ENCODE results near the gene KSR2.
A peak's percentile ranks its signal among the peaks of the same experiment; 100 is the strongest.

Gene KSR2

DNA sequence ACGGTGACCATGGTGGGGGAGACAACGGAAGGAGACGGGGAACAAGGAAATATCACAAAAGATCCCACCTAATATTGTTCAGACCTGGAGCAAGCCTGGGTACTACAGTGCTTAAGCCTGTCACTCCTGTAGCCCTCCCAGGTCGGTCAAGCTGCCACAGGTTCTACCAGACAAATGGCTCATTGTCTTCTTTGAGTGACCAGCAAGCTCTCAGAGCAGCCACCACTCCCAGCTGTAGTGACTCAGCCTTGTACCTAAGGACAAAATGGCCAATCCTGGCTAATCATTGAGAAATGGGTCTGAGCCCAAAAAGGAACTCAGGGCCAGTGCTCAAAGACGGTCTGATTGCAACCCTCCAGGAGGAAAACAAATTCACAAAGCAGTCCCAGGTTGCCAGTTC, 368.9 kb downstream of the KSR2 start:
- no peak for DNase-seq

GRCh38 chr12:117596968-117597367, 371.8 kb downstream of the KSR2 start:
- peak; percentile 84 for DNase-seq

DNA sequence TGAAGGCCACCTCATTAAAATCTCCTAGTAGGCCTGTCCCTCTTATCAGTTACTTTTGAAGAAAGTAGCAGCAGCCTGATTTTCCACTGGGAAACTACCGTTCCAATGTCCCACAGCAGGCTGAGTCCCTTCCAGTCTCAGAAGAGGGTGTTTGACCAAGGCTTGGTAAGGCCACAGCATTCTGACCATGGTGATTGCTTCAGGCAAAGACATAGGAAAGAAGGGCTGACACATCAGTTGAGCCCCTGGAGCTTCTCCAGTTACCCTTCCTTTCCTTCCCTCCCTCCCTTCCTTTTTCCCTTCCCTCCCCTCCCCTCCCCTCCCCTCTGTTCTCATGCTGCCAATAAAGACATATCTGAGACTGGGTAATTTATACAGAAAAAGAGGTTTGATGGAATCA, 373.0 kb downstream of the KSR2 start:
- no peak for DNase-seq

- DNase-seq, result no peak
Observed at GRCh38 chr12:117594481-117594880, 374.3 kb downstream of the KSR2 start.

GRCh38 chr12:117593815-117594400, 374.9 kb downstream of the KSR2 start:
- no peak for DNase-seq

- DNase-seq, result no peak
Observed at GRCh38 chr12:117592588-117593305, 376.0 kb downstream of the KSR2 start.

DNA sequence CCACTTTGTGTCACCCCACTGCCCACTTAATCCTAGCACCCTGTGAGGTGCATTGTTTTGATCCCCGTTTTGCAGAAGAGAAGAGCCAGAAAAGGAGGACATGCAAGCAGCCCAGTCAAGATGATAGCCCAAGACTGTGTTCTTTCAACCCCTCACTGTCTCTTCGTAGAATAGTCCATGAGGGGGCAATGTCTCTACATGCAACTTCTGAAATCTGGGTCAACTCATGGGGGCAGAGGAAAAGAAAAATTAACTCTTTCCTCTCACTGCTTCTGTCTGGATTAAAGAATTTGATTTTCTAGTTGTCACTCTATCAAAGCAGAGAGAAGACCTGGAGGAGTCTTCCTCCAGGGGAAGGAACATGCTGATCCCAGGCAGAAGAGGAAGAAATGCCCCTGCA, 377.8 kb downstream of the KSR2 start:
- DNase-seq, result no peak

GRCh38 chr12:117590386-117590785, 378.4 kb downstream of the KSR2 start:
- DNase-seq, result no peak

DNA sequence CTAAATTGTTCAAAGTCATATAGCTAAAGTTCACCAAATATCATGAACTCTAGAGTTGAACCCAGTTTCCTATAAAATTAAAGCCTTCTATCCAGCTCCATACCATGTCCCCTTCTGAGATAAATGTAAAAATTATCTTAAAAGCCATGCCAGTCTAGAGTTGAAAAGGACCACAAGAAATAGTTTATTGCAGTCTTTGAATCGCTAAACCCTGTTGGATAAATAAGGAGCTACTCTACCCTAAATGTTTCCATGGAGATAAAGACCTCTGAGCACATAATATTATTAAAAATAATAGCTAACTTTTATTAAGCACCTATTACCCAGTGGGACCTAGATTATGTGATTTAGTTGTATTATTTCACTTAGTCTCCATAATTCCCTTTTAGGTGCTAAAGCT, 379.8 kb downstream of the KSR2 start:
- no peak for DNase-seq

DNA sequence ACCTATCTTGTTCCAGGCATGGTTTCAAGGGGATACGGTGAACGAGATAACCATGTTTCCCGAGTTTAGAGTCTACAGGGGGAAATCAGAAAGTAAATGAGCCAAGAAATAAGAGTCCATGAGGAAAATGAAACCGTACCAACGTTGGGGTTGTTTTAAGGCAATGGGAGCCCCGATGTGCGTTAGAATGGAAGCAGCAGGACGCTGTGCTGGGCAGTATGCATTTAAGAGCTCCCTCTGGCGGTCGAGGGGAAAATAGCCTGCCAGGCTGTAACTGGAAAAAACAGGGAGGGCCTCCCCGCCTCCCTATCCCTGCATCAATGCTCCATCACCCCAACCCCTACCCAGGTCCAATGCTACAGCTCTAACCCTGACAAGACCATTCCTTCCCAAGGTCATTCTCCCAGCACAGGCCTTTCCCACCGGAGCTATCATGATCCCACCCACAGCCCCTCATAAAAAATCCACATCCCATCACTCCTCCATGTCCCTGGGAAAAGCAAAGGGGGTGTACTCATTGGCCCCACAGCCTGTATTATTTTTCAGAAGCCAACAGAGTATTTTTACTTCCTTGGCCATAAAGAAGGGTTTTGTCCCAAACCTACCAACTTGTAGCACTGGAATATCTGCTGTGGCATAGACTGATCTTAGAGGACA, 381.0 kb downstream of the KSR2 start:
- peak; percentile 21 for DNase-seq

- DNase-seq, result no peak
Observed at GRCh38 chr12:117583677-117584225, 385.0 kb downstream of the KSR2 start.

- DNase-seq, result no peak
Observed at GRCh38 chr12:117583092-117583491, 385.7 kb downstream of the KSR2 start.

GRCh38 chr12:117582135-117582784, 386.5 kb downstream of the KSR2 start:
- no peak for DNase-seq

DNA sequence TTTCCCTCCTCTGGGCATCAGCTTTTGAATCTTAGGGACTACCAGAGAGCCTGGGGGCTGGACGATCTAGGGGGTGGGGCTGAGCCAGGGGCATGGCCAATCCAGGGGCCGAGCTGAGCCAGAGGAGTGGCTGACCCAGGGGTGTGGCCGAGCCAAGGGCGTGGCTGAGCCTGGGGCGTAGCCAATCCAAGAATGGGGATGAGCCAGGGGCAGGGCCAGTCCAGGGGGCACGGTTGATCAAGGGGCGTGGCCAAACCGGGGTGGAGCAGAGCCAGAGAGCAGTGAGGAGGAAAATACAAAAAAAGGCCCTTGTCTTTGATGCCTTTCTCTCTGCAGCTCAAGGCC, 388.1 kb downstream of the KSR2 start:
- DNase-seq, result no peak

DNA sequence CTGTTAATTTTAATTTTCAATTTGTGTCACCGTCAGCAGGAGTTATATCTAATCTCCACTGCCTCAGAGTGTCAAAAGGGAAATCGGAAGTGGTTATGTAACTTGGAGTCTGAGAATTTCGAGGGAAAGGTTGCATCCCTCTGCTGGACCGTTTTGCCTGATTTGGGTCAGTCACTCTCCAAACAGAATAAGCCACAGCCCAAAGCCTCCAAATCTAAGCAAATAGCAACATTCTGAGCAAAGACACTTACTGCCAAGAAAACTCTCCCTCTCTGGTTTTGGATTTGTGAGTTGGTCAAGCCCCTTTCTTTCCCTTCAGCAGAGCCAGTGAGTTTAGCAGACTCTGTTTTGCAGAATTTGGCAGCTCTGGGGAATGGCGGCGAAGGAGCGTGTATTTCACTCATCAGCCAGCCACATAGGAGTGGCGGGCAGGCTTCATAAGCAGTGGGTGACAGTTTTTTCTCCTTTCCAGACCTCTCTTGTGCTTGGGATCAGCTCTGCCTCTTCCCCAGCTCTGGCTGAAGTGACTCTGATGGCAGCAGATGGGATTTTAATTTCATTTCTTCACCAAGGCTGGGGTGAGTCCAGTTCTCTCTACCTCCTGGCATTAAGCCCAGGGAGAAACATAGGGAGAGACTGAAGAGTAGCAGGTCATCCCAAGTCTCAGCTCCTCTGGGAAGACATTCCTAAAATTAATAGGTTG, 388.6 kb downstream of the KSR2 start:
- no peak for DNase-seq

- DNase-seq, result no peak
Observed at GRCh38 chr12:117577122-117577657, 391.6 kb downstream of the KSR2 start.

- no peak for DNase-seq
Observed at GRCh38 chr12:117576053-117576452, 392.7 kb downstream of the KSR2 start.

DNA sequence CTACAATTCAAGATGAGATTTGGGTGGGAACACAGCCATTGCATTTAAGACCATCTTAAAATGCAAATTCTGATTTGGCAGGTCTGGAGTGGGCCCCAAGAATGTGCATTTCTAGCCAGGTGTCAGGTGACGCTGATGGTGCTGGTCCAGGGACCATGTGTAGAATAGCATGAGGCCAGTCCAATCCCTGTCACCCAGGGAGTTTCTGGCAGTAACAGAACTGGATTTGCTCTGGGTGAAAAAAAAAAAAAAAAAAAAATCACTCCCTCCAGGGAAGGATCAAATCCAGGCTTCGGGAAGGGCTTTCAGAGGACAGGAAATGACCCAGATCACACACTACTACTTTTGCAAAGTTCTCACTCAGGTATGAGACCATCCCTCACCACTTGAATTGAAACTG, 394.1 kb downstream of the KSR2 start:
- no peak for DNase-seq

DNA sequence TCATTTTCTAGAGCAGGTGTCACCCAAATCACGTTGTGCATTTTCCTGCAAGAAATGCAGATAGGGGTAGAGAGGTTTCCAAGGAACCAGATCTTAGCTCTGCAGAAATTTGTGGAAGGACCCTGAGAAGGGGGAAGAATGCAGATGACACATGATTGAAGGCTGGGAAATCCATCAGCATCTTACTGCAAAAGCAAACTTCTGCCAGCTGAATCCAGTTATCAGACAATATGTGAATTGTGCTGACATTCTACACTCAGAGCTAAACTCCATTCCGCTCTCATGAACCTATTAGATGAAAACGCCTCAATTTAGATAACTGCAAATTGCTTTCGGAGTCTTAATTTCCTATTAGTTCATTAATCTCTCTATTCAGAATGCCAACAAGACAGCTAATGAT, 396.0 kb downstream of the KSR2 start:
- DNase-seq, result no peak

- DNase-seq, result no peak
Observed at GRCh38 chr12:117571321-117571720, 397.5 kb downstream of the KSR2 start.

GRCh38 chr12:117570608-117571007, 398.2 kb downstream of the KSR2 start:
- DNase-seq, result no peak

- no peak for DNase-seq
Observed at GRCh38 chr12:117567644-117568216, 401.1 kb downstream of the KSR2 start.
